GM23338 (cell line): ENCODE data around the gene DNAJC12.

Source experiments
- EZH2phosphoT487 ChIP-seq: fragments of 200-600 bp; sonication (generic); IDR thresholded peaks from one replicate; pipeline ENCODE4 v1.8.1; 2018; ENCODE audit warnings: antibody characterized with exemption; ENCODE audit not compliant: unreplicated experiment
- TF ChIP-seq, protein P1 (sequence below), 2 experiments: fragments of 200-600 bp in 1 of 2; sonication (generic) in 1 of 2; conservative IDR thresholded peaks; 2 replicates each; pipeline versions ENCODE4 v1.5.1 to v1.6.1; 2016 to 2017; ENCODE audit warnings: antibody characterized with exemption in 2 of 2, low read depth in 2 of 2, mild to moderate bottlenecking in 2 of 2, moderate library complexity in 1 of 2
- TF ChIP-seq, protein P2 (sequence below): IDR thresholded peaks from one replicate; pipeline ENCODE4 v1.6.1; 2018; ENCODE audit warnings: antibody characterized with exemption; ENCODE audit not compliant: unreplicated experiment

DNA sequence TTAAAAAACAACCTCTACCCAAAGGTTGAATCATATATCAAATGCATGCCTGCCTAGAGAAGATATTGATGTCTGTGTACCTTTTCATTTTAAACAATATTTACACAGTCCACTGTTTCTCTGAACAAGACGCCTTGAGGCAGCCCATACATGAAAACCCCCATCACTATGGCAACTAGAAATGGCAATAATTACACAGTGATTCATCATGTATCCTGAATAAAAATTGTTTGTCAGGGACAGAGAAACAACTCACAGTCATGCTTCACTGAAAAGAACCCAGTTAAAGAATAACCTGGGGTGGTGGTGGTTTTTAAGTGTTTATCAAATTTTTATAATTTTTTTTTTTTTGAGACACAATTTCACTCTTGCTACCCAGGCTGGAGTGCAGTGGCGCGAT lies 19.7 kb downstream of the DNAJC12 start:
- TF ChIP-seq, protein P1, sequence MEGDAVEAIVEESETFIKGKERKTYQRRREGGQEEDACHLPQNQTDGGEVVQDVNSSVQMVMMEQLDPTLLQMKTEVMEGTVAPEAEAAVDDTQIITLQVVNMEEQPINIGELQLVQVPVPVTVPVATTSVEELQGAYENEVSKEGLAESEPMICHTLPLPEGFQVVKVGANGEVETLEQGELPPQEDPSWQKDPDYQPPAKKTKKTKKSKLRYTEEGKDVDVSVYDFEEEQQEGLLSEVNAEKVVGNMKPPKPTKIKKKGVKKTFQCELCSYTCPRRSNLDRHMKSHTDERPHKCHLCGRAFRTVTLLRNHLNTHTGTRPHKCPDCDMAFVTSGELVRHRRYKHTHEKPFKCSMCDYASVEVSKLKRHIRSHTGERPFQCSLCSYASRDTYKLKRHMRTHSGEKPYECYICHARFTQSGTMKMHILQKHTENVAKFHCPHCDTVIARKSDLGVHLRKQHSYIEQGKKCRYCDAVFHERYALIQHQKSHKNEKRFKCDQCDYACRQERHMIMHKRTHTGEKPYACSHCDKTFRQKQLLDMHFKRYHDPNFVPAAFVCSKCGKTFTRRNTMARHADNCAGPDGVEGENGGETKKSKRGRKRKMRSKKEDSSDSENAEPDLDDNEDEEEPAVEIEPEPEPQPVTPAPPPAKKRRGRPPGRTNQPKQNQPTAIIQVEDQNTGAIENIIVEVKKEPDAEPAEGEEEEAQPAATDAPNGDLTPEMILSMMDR (conservative IDR thresholded peaks at IDR 0.05; ENCODE audit: low read depth in 2 of 2): no peak
- TF ChIP-seq, protein P2, sequence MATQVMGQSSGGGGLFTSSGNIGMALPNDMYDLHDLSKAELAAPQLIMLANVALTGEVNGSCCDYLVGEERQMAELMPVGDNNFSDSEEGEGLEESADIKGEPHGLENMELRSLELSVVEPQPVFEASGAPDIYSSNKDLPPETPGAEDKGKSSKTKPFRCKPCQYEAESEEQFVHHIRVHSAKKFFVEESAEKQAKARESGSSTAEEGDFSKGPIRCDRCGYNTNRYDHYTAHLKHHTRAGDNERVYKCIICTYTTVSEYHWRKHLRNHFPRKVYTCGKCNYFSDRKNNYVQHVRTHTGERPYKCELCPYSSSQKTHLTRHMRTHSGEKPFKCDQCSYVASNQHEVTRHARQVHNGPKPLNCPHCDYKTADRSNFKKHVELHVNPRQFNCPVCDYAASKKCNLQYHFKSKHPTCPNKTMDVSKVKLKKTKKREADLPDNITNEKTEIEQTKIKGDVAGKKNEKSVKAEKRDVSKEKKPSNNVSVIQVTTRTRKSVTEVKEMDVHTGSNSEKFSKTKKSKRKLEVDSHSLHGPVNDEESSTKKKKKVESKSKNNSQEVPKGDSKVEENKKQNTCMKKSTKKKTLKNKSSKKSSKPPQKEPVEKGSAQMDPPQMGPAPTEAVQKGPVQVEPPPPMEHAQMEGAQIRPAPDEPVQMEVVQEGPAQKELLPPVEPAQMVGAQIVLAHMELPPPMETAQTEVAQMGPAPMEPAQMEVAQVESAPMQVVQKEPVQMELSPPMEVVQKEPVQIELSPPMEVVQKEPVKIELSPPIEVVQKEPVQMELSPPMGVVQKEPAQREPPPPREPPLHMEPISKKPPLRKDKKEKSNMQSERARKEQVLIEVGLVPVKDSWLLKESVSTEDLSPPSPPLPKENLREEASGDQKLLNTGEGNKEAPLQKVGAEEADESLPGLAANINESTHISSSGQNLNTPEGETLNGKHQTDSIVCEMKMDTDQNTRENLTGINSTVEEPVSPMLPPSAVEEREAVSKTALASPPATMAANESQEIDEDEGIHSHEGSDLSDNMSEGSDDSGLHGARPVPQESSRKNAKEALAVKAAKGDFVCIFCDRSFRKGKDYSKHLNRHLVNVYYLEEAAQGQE: no peak
- TF ChIP-seq EZH2phosphoT487: no peak
